ENCODE results near the gene ARHGEF28. TPM values are rescaled to one million over a fixed set of nuclear protein-coding genes. Genes with fewer than 3 reads are reported as not detected.

The ARHGEF28 gene
- total and polyA plus RNA-seq, 2 of the 13 experiments (the other 11 are each of a cell fraction or from before 2014, with no cell fraction given) = 17.4 to 34.1 TPM

DNA sequence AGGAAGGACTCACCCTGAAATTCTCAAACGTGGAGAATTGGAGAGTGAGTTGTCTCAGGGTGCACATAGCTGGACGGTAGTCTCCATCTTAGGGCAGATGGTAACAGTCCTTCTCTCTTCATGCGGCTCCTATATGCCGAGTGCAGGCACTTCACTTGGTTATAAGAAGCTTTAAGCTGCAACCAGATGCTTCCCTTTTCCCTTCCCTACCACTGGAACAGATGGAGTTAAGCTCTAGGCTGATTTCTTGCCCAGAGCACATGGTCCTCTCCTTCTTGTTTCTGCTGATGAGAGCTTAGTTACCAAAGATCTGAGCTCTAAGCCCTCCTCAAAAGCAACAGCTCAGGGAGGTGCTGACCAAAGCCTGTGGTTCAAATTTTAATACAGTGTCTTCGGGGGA lies 355.7 kb downstream of the ARHGEF28 start:
- DNase-seq (ENCODE audit: low spot score) (no peak), FAIRE-seq (no peak), ATAC-seq (no peak)
- ChIA-PET POLR2A (no interaction called here), CTCF (ENCODE audit: low intra/inter-chr PET ratio, low total read pairs) (no interaction called here)
- Histone ChIP-seq H3K27me3 (ENCODE audit: control insufficient read depth in 1 of 2, insufficient read depth in 2 of 2, low read length in 2 of 2) (peaks cover 0 to 1% of the 10 kb centered on the region in 2 experiments; a peak in 3 of 5 replicates), H3K9me3 (ENCODE audit: low read length) (no peaks in the 10 kb centered on the region), H2AFZ (ENCODE audit: low read length) (no peak overlapping the region), H3K4me1 (ENCODE audit: insufficient read depth, low read length) (peaks cover 29% of the 10 kb centered on the region), H3K27ac (ENCODE audit: extremely low read length, insufficient read depth, low read length) (no peak overlapping the region), H3K4me3 (replicated peaks in 1 of 3; ENCODE audit: insufficient read depth in 1 of 3, low read depth in 2 of 3, low read length in 3 of 3) (no peak overlapping the region), H4K20me1 (ENCODE audit: insufficient read depth, low read length) (no peaks in the 10 kb centered on the region), H3K79me2 (ENCODE audit: insufficient read depth, low read length) (no peaks in the 10 kb centered on the region), H3K4me2 (ENCODE audit: low read depth, low read length) (no peak overlapping the region), H3K36me3 (replicated peaks in 1 of 2; ENCODE audit: control insufficient read depth in 1 of 2, insufficient read depth in 2 of 2, low read length in 2 of 2) (no peaks in the 10 kb centered on the region), H3K9ac (ENCODE audit: insufficient read depth, low read depth, low read length) (no peak overlapping the region)
- in situ Hi-C loops (cut with HindIII; ENCODE audit: extremely low pct_ligation_motif_present, low pct_unique_long_range_greater_than_20kb) = no loop called here
- TF ChIP-seq TBL1XR1 (IDR thresholded peaks at IDR 0.05; ENCODE audit: borderline replicate concordance, low read length, partially characterized antibody) = no peak
- TF ChIP-seq MEF2D (CRISPR knock-in tag; IDR thresholded peaks at IDR 0.05) = no peak
- TF ChIP-seq FOXC1 (CRISPR knock-in tag; IDR thresholded peaks at IDR 0.05; ENCODE audit: borderline replicate concordance) = no peak
- no peak for TF ChIP-seq ZNF552 (CRISPR knock-in tag; IDR thresholded peaks at IDR 0.05; ENCODE audit: borderline replicate concordance)
- TF ChIP-seq RBFOX2 (IDR thresholded peaks at IDR 0.05; ENCODE audit: low read depth, low read length) = no peak
- no peak for TF ChIP-seq ZFP90 (CRISPR knock-in tag; IDR thresholded peaks at IDR 0.05; ENCODE audit: borderline replicate concordance)
- TF ChIP-seq ZNF326 (CRISPR knock-in tag; IDR thresholded peaks at IDR 0.05; ENCODE audit: borderline replicate concordance) = no peak
- TF ChIP-seq CREM (IDR thresholded peaks at IDR 0.05) = no peak
- TF ChIP-seq CREM (CRISPR knock-in tag; IDR thresholded peaks at IDR 0.05) = no peak
- TF ChIP-seq ZNF644 (CRISPR knock-in tag; IDR thresholded peaks at IDR 0.05; ENCODE audit: low read depth) = no peak
- TF ChIP-seq PRMT3 (CRISPR knock-in tag; IDR thresholded peaks at IDR 0.05; ENCODE audit: borderline replicate concordance, low read depth) = no peak
- TF ChIP-seq ETV5 (CRISPR knock-in tag; IDR thresholded peaks at IDR 0.05; ENCODE audit: borderline replicate concordance) = no peak
- no peak for TF ChIP-seq ZNF543 (CRISPR knock-in tag; IDR thresholded peaks at IDR 0.05)
- TF ChIP-seq ZNF878 (CRISPR knock-in tag; IDR thresholded peaks at IDR 0.05) = no peak
- TF ChIP-seq REL (CRISPR knock-in tag; conservative IDR thresholded peaks at IDR 0.05) = no peak
- intact Hi-C loops (cut with micrococcal nuclease; ENCODE audit: unreplicated experiment) = no loop called here
- WGBS (ENCODE audit: low lambda C conversion rate) = 54% methylated on average over 5 of the region's 5 CpGs
- BruUV-seq (replicated peaks) = no TSS peak
